Loucy (cell line): ENCODE results near the gene SGO2.

Source experiments
- H2AFZ ChIP-seq: fragments of 200-600 bp; sonication (generic); 2 replicates; pipeline ENCODE4 v1.6.0; 2016; ENCODE audit warnings: antibody characterized with exemption, mild to moderate bottlenecking, low read length, moderate library complexity
- H3F3A ChIP-seq: fragments of 200-600 bp; 2 replicates; pipeline ENCODE4 v1.6.0; 2016; ENCODE audit warnings: antibody characterized with exemption, low read depth, mild to moderate bottlenecking
- H3K27me3 ChIP-seq: fragments of 200-600 bp; sonication (generic); 2 replicates; pipeline ENCODE4 v1.6.1; 2014; ENCODE audit warnings: low read length, mild to moderate bottlenecking; ENCODE audit not compliant: insufficient read depth, poor library complexity, severe bottlenecking
- H3K36me3 ChIP-seq: fragments of 200-600 bp; sonication (generic); 2 replicates; pipeline ENCODE4 v1.6.1; 2016; ENCODE audit warnings: low read length; ENCODE audit not compliant: insufficient read depth
- H3K4me1 ChIP-seq: fragments of 200-600 bp; sonication (generic); 2 replicates; pipeline ENCODE4 v1.5.1; 2014; ENCODE audit warnings: low read length, mild to moderate bottlenecking; ENCODE audit not compliant: insufficient read depth, poor library complexity, severe bottlenecking
- H3K4me2 ChIP-seq: fragments of 200-600 bp; sonication (generic); 2 replicates; pipeline ENCODE4 v1.6.0; 2014; ENCODE audit warnings: antibody characterized with exemption, low read length, low read depth, mild to moderate bottlenecking; ENCODE audit not compliant: poor library complexity, severe bottlenecking
- H3K4me3 ChIP-seq: fragments of 200-600 bp; sonication (generic); 2 replicates; pipeline ENCODE4 v1.5.1; 2014; ENCODE audit warnings: low read length, mild to moderate bottlenecking, mixed read lengths; ENCODE audit not compliant: poor library complexity, severe bottlenecking
- H3K79me2 ChIP-seq: fragments of 200-600 bp; sonication (generic); 2 replicates; pipeline ENCODE4 v1.6.1; 2014; ENCODE audit warnings: low read length; ENCODE audit not compliant: insufficient read depth
- H3K9ac ChIP-seq: fragments of 200-600 bp; sonication (generic); 2 replicates; pipeline ENCODE4 v1.6.0; 2014; ENCODE audit warnings: mild to moderate bottlenecking, low read depth, low read length, moderate library complexity; ENCODE audit not compliant: poor library complexity, severe bottlenecking
- H3K9me2 ChIP-seq: fragments of 200-600 bp; sonication (generic); replicated peaks from 2 replicates; pipeline ENCODE4 v1.6.1; 2016; ENCODE audit warnings: low read depth, low read length, mixed read lengths
- H3K9me3 ChIP-seq: fragments of 200-600 bp; sonication (generic); 2 replicates; pipeline ENCODE4 v1.6.1; 2014; ENCODE audit warnings: mild to moderate bottlenecking, antibody characterized with exemption, low read length, low read depth; ENCODE audit not compliant: insufficient read depth
- H4K20me1 ChIP-seq: fragments of 200-600 bp; sonication (generic); 2 replicates; pipeline ENCODE4 v1.6.0; 2014; ENCODE audit warnings: antibody characterized with exemption, low read length, mild to moderate bottlenecking; ENCODE audit not compliant: insufficient read depth, poor library complexity, severe bottlenecking
- EZH2phosphoT487 ChIP-seq: fragments of 200-600 bp; IDR thresholded peaks from 2 replicates; pipeline ENCODE4 v1.6.1; 2018; ENCODE audit warnings: antibody characterized with exemption, mild to moderate bottlenecking, moderate library complexity, borderline replicate concordance
- TF ChIP-seq, protein P1 (sequence below): fragments of 200-600 bp; sonication (generic); conservative IDR thresholded peaks from 2 replicates; pipeline ENCODE4 v1.5.1; 2014; ENCODE audit warnings: mild to moderate bottlenecking, antibody characterized with exemption, low read length

SGO2 gene

DNA sequence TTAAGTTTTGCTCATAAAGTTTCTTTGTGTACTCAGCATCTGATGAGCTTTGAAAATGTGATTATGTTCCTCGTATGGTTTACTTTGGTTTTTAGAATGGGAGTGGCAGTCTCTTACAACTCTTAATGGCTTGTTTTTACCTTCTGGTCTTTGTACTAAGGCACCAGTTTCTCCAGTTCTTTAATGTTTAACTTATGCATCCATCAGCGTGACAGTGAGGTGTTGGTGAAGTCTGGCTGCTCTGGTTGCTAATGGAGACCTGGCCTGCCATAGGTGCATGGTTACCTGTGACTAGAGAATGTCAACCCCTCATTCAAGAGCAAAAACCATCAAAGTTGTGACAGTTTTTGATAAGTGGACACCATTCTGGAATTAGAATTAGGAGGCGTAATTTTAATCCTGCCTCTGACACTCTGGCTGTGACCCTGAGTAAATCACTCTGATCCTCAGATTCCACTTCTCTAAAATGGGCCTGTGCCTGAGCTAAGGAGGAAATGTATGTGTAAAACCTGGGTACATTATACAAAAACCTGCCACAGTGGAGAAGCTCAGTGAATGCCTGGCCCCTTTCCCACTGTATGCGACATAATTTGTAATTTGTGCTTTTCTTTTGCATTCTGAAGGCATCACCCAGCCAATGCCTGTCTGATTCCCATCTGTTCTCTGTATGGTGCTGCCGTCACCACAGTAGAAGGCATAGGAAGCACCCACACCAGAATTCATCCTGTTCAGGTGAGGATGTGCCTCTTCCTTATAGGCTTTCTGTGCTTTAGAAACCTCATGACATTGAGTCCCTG, 71.0 kb downstream of the SGO2 start:
- Histone ChIP-seq H3K27me3 (no peaks in the 10 kb centered on the region), H2AFZ (no peak overlapping the region), H3K9ac (no peak overlapping the region), H3F3A (no peaks in the 10 kb centered on the region), H3K4me2 (no peak overlapping the region), H3K9me3 (no peaks in the 10 kb centered on the region), H3K4me3 (no peak overlapping the region), H4K20me1 (no peaks in the 10 kb centered on the region), H3K79me2 (no peaks in the 10 kb centered on the region), H3K36me3 (no peaks in the 10 kb centered on the region), H3K4me1 (no peaks in the 10 kb centered on the region), H3K9me2 (no peaks in the 10 kb centered on the region)
- TF ChIP-seq EZH2phosphoT487, result no peak
- TF ChIP-seq, protein P1, sequence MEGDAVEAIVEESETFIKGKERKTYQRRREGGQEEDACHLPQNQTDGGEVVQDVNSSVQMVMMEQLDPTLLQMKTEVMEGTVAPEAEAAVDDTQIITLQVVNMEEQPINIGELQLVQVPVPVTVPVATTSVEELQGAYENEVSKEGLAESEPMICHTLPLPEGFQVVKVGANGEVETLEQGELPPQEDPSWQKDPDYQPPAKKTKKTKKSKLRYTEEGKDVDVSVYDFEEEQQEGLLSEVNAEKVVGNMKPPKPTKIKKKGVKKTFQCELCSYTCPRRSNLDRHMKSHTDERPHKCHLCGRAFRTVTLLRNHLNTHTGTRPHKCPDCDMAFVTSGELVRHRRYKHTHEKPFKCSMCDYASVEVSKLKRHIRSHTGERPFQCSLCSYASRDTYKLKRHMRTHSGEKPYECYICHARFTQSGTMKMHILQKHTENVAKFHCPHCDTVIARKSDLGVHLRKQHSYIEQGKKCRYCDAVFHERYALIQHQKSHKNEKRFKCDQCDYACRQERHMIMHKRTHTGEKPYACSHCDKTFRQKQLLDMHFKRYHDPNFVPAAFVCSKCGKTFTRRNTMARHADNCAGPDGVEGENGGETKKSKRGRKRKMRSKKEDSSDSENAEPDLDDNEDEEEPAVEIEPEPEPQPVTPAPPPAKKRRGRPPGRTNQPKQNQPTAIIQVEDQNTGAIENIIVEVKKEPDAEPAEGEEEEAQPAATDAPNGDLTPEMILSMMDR, result no peak

DNA sequence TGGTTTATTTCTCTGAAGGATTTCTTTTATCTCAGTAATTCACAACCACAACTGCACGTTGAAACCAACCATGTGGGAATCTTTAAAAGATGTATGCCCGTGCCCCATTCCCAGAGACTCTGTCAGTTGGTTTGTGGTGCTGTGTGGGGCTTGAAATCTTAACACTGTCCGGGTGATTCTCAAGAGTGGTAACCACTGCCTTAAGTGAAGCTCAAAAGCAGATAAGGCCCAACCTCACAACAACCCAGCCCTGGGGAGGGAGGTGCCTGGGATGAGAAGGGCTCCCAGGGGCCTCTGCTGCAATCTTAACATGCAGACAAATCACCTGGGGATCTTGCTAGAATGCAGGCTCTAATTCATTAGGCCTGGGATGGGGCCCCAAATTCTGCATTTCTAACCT, 73.2 kb downstream of the SGO2 start:
- H3K4me1 ChIP-seq, result no peaks in the 10 kb centered on the region
- no peak overlapping the region for H3K9ac ChIP-seq
- H3K9me3 ChIP-seq, result no peaks in the 10 kb centered on the region
- no peak overlapping the region for H3K4me2 ChIP-seq
- no peak overlapping the region for H2AFZ ChIP-seq
- no peaks in the 10 kb centered on the region for H3K9me2 ChIP-seq
- no peak overlapping the region for H3K4me3 ChIP-seq
- TF ChIP-seq, protein P1, result no peak
- no peak for TF ChIP-seq EZH2phosphoT487
- H3F3A ChIP-seq, result no peaks in the 10 kb centered on the region
- H4K20me1 ChIP-seq, result no peaks in the 10 kb centered on the region
- H3K36me3 ChIP-seq, result no peaks in the 10 kb centered on the region
- no peaks in the 10 kb centered on the region for H3K79me2 ChIP-seq
- H3K27me3 ChIP-seq, result no peaks in the 10 kb centered on the region

DNA sequence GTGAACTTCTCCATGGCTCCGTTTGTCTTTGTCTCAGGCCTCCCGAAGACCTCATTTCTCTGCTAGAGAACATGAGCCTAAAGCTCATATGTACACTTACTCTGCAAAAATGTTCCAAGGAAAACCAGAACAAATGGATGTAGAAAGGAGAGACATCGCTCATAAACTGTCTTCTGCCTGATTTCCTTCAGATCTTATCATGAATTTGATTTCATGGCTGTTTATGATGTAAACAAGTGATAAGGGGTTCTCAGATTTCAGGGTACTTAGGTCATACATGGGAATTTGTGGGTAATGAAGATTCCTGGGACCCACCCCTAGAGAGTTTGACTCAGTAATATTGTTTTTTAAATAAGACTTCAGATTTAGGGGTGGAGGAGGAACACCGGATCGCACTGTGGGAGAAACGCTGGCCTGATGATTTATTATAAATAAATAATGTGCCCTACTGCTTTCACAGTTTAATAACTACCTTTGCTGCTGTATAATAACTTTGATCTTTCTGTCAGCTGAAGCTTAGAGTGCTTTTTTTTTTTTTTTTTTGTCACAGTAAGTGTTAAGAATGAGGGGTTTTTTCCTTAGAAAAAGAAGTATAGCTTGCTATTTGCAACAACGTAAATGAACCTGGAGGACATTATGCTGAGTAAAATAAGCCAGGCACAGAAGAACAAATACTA, 74.7 kb downstream of the SGO2 start:
- Histone ChIP-seq H3K9me3 (no peaks in the 10 kb centered on the region), H3K79me2 (no peaks in the 10 kb centered on the region), H3K4me3 (no peak overlapping the region), H3K9ac (no peak overlapping the region), H4K20me1 (no peaks in the 10 kb centered on the region), H3K4me2 (no peak overlapping the region), H3K9me2 (no peaks in the 10 kb centered on the region), H3F3A (no peaks in the 10 kb centered on the region), H3K4me1 (no peaks in the 10 kb centered on the region), H3K27me3 (no peaks in the 10 kb centered on the region), H3K36me3 (no peaks in the 10 kb centered on the region), H2AFZ (no peak overlapping the region)
- TF ChIP-seq, protein P1, result no peak
- no peak for TF ChIP-seq EZH2phosphoT487
